Stimulated activated naive CD8-positive, alpha-beta T cell treated with anti-CD3 and anti-CD28 coated beads, Interleukin-15, Interleukin-2, amounts not matched to agents 100 ng/mL and 50 ng/mL, for 24 hours (primary cell): ENCODE measurements around the gene ZNF407.

Experiments
- H3K27ac Mint-ChIP-seq: one replicate; pipeline ENCODE4 v1.8.0; 2021; ENCODE audit warnings: mild to moderate bottlenecking, mixed read lengths
- H3K27me3 Mint-ChIP-seq: one replicate; pipeline ENCODE4 v1.8.0; 2021; ENCODE audit warnings: mixed read lengths
- H3K36me3 Mint-ChIP-seq: one replicate; pipeline ENCODE4 v1.8.0; 2021; ENCODE audit warnings: low read depth, mixed read lengths
- H3K4me1 Mint-ChIP-seq: one replicate; pipeline ENCODE4 v1.8.0; 2021; ENCODE audit warnings: low read depth, mixed read lengths
- H3K4me3 Mint-ChIP-seq: one replicate; pipeline ENCODE4 v1.8.0; 2021; ENCODE audit warnings: mild to moderate bottlenecking, mixed read lengths
- H3K9me3 Mint-ChIP-seq: one replicate; pipeline ENCODE4 v1.8.0; 2021; ENCODE audit warnings: mixed read lengths

Gene ZNF407

GRCh38 chr18:74731097-74731496 lies 133.4 kb downstream of the ZNF407 start:
- Mint-ChIP-seq H3K27me3 (no peaks in the 10 kb centered on the region), H3K4me1 (no peaks in the 10 kb centered on the region), H3K36me3 (peaks cover 34% of the 10 kb centered on the region), H3K27ac (no peak overlapping the region), H3K4me3 (no peak overlapping the region), H3K9me3 (no peaks in the 10 kb centered on the region)

DNA sequence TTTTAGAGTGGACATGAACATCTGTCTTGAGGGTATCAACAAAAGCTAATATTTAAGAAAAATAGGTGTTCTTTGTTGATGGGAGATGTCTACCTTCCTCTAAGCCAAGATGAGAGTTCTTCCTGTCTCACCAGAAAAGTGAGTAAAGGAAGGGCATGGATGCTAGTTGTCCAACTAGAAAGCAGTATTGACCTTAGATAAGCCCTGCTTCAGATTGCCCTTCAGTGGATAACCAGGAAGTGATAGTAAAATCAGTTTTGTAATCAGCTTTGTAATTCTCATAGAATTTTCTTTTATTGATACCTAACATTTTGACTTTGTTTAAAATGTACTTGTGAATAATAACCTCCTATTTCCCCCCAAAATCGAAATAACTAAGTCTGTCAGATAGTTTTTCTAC lies 134.7 kb downstream of the ZNF407 start:
- H3K9me3 Mint-ChIP-seq, result no peaks in the 10 kb centered on the region
- no peaks in the 10 kb centered on the region for H3K4me1 Mint-ChIP-seq
- peaks cover 28% of the 10 kb centered on the region for H3K36me3 Mint-ChIP-seq
- H3K4me3 Mint-ChIP-seq, result no peak overlapping the region
- no peaks in the 10 kb centered on the region for H3K27me3 Mint-ChIP-seq
- H3K27ac Mint-ChIP-seq, result no peak overlapping the region

- Mint-ChIP-seq H3K9me3 (no peaks in the 10 kb centered on the region), H3K27ac (no peak overlapping the region), H3K4me3 (no peak overlapping the region), H3K4me1 (no peaks in the 10 kb centered on the region), H3K27me3 (no peaks in the 10 kb centered on the region), H3K36me3 (peaks cover 17% of the 10 kb centered on the region)
Observed at GRCh38 chr18:74733598-74733997, 135.9 kb downstream of the ZNF407 start.

DNA sequence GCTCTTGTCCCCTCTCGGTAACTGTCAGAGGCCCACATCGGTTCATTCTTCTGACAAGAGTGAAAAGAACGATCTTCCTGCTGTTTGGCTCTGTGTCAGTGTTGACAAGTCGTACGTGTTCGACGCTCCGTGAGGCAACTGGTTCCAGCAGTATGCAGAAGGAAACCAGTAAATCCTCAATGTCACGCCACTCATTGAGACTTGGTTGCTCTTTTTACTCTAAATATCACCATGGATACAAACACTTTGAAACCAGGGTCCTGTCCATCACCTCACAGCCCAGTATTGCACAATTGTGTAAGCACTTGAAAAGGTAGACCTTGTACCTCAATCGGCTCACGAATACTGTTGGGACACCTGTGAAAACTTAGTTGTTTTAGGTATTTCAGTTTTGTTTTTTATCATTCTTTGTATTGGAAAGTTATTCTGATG lies 136.4 kb downstream of the ZNF407 start:
- H3K4me1 Mint-ChIP-seq, result no peaks in the 10 kb centered on the region
- no peak overlapping the region for H3K27ac Mint-ChIP-seq
- H3K9me3 Mint-ChIP-seq, result no peaks in the 10 kb centered on the region
- peaks cover 13% of the 10 kb centered on the region for H3K36me3 Mint-ChIP-seq
- H3K4me3 Mint-ChIP-seq, result no peak overlapping the region
- H3K27me3 Mint-ChIP-seq, result no peaks in the 10 kb centered on the region

DNA sequence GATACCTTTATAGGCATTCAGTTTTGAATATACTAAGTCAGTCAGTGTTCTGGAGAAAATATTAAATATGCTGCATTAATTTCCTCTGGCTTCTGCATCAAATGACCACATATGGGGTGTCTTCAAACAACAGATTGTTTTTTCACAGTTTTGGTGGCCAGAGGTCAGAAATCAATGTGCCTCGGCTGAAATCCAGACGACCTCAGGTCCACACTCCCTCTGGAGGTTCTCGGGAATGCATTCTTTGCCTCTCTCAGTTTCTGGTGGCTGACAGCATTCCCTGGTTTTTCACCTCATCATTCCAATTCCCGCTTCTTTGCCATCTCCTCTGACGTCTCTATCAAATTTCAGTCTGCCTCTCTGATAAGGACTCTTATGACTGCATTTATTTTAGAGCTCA lies 142.3 kb downstream of the ZNF407 start:
- H3K27me3 Mint-ChIP-seq, result no peaks in the 10 kb centered on the region
- H3K36me3 Mint-ChIP-seq, result no peaks in the 10 kb centered on the region
- no peak overlapping the region for H3K4me3 Mint-ChIP-seq
- H3K27ac Mint-ChIP-seq, result no peak overlapping the region
- H3K4me1 Mint-ChIP-seq, result no peaks in the 10 kb centered on the region
- H3K9me3 Mint-ChIP-seq, result no peaks in the 10 kb centered on the region

- H3K9me3 Mint-ChIP-seq, result no peaks in the 10 kb centered on the region
- no peak overlapping the region for H3K27ac Mint-ChIP-seq
- no peak overlapping the region for H3K4me3 Mint-ChIP-seq
- H3K36me3 Mint-ChIP-seq, result peaks cover 4% of the 10 kb centered on the region
- no peaks in the 10 kb centered on the region for H3K27me3 Mint-ChIP-seq
- no peaks in the 10 kb centered on the region for H3K4me1 Mint-ChIP-seq
Observed at GRCh38 chr18:74742573-74743243, 145.0 kb downstream of the ZNF407 start.

GRCh38 chr18:74745633-74746403 lies 148.1 kb downstream of the ZNF407 start:
- H3K36me3 Mint-ChIP-seq, result peaks cover 14% of the 10 kb centered on the region
- H3K9me3 Mint-ChIP-seq, result no peaks in the 10 kb centered on the region
- H3K4me3 Mint-ChIP-seq, result no peak overlapping the region
- no peaks in the 10 kb centered on the region for H3K4me1 Mint-ChIP-seq
- H3K27me3 Mint-ChIP-seq, result no peaks in the 10 kb centered on the region
- H3K27ac Mint-ChIP-seq, result no peak overlapping the region

DNA sequence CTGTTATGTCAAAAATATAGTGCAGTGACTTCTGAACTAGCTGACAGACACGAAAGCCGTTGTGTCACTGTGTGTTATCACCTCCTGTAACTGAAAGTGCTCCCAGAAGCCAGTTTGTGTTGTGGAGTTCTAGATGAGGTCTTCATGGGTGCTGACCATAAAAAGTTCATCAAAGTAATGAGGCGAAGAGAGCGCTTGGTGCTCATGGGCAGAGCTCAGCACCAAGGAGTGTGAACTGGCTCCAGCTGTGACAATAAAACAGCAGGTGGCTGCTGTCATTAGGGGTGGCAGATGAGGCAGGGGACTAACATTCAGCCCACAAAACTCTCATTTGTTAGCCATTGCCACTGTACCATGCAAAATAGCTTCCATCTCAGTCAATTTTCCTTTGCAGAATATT lies 151.1 kb downstream of the ZNF407 start:
- Mint-ChIP-seq H3K9me3 (peaks cover 7% of the 10 kb centered on the region), H3K36me3 (peaks cover 30% of the 10 kb centered on the region), H3K4me3 (no peak overlapping the region), H3K27ac (no peak overlapping the region), H3K27me3 (no peaks in the 10 kb centered on the region), H3K4me1 (no peaks in the 10 kb centered on the region)

- Mint-ChIP-seq H3K36me3 (peaks cover 17% of the 10 kb centered on the region), H3K27ac (no peak overlapping the region), H3K4me3 (no peak overlapping the region), H3K4me1 (no peaks in the 10 kb centered on the region), H3K27me3 (no peaks in the 10 kb centered on the region), H3K9me3 (peaks cover 23% of the 10 kb centered on the region)
Observed at GRCh38 chr18:74758995-74759394, 161.3 kb downstream of the ZNF407 start.

- no peaks in the 10 kb centered on the region for H3K4me1 Mint-ChIP-seq
- H3K36me3 Mint-ChIP-seq, result peaks cover 20% of the 10 kb centered on the region
- H3K27ac Mint-ChIP-seq, result no peak overlapping the region
- H3K27me3 Mint-ChIP-seq, result no peaks in the 10 kb centered on the region
- H3K9me3 Mint-ChIP-seq, result peaks cover 21% of the 10 kb centered on the region
- H3K4me3 Mint-ChIP-seq, result no peak overlapping the region
Observed at GRCh38 chr18:74760026-74760425, 162.4 kb downstream of the ZNF407 start.

DNA sequence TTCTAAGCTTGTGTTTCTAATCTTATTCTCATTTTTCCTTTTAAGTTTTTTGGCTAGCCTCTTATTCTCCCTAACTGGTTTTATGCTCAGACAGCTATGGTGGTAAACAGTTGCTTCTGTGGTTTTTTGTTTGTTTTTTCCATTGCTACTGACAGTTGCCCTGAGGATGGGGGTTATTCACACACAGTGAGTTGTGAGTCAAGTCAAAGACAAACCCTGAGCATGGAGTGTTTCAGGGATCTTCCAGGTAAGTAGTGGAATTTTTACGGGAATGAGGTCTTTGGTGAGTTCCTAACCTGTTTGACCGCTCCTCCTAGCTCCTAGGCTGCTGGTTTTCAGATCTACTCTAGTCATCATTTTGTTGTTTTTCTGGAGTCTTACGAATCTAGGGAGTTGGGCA lies 162.8 kb downstream of the ZNF407 start:
- H3K9me3 Mint-ChIP-seq, result peaks cover 21% of the 10 kb centered on the region

DNA sequence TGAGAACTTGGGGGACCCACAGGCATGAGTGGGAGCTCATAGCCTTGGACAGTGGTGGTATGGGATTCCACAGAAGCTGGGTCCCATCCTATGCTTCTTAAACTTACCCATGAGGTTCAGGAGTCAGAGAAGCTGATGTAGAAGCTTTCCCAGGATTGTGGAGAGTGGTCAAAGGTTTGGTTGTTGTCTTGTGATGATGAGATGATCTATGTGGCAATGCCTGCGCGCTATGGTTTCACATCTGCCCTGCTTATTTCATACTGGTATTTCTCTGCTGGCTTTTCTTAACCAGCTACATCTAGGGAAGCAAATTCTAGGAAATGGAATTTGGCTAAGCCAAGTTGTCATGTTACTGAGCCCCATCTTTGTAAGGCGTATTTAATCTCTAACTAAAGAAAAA lies 168.6 kb downstream of the ZNF407 start:
- H3K27ac Mint-ChIP-seq, result no peak overlapping the region
- no peaks in the 10 kb centered on the region for H3K4me1 Mint-ChIP-seq
- peaks cover 4% of the 10 kb centered on the region for H3K9me3 Mint-ChIP-seq
- H3K27me3 Mint-ChIP-seq, result no peaks in the 10 kb centered on the region
- peaks cover 30% of the 10 kb centered on the region for H3K36me3 Mint-ChIP-seq
- no peak overlapping the region for H3K4me3 Mint-ChIP-seq

More for the DNA sequence above, 162.8 kb downstream of the ZNF407 start:
- Mint-ChIP-seq H3K4me3 (no peak overlapping the region), H3K36me3 (peaks cover 24% of the 10 kb centered on the region), H3K27ac (no peak overlapping the region), H3K27me3 (no peaks in the 10 kb centered on the region), H3K4me1 (no peaks in the 10 kb centered on the region)

DNA sequence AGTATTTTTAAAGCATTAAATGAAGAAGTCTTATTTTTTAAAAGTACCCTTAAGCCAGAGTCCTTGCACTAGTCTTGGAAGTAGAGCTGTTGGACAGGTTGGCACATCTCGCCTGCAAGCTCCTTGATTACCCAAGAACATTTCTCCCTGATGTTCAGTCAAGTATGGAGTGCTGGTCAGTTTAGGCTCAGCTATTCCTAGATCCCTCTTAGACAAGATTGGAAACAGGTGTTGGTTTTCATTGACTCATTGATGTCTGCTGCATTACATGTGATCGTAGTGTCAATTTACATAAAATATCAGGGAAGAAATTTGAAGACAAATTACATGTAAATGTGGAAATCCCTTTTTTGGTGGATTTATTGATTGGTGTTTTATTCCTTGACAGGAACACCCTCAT lies 170.4 kb downstream of the ZNF407 start:
- H3K9me3 Mint-ChIP-seq, result peaks cover 4% of the 10 kb centered on the region
- no peaks in the 10 kb centered on the region for H3K4me1 Mint-ChIP-seq
- no peak overlapping the region for H3K27ac Mint-ChIP-seq
- peaks cover 30% of the 10 kb centered on the region for H3K36me3 Mint-ChIP-seq
- no peaks in the 10 kb centered on the region for H3K27me3 Mint-ChIP-seq
- no peak overlapping the region for H3K4me3 Mint-ChIP-seq

DNA sequence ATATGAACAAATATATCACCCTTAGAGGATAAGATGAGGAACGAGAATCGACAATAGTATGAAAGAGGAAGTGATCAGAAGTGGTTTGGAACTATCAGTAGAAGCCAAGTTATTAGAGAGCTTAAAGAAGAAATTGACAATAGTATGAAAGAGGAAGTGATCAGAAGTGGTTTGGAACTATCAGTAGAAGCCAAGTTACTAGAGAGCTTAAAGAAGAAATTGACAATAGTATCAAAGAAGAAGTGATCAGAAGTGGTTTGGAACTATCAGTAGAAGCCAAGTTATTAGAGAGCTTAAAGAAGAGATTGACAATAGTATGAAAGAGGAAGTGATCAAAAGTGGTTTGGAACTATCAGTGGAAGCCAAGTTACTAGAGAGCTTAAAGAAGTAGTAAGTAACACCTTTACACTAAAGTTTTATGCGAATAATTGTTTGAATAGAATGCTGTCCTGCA lies 175.5 kb downstream of the ZNF407 start:
- Mint-ChIP-seq H3K36me3 (peaks cover 7% of the 10 kb centered on the region), H3K9me3 (no peaks in the 10 kb centered on the region), H3K27me3 (no peaks in the 10 kb centered on the region), H3K27ac (no peak overlapping the region), H3K4me3 (no peak overlapping the region), H3K4me1 (no peaks in the 10 kb centered on the region)

GRCh38 chr18:74774486-74774885 lies 176.8 kb downstream of the ZNF407 start:
- H3K27ac Mint-ChIP-seq, result no peak overlapping the region
- H3K27me3 Mint-ChIP-seq, result no peaks in the 10 kb centered on the region

More at GRCh38 chr18:74774486-74774885, 176.8 kb downstream of the ZNF407 start:
- Mint-ChIP-seq H3K4me3 (no peak overlapping the region), H3K9me3 (no peaks in the 10 kb centered on the region), H3K36me3 (peaks cover 5% of the 10 kb centered on the region), H3K4me1 (no peaks in the 10 kb centered on the region)
